ENCODE results near the gene GARS1.

Gene GARS1

GRCh38 chr7:30613366-30614325 lies 19.0 kb downstream of the GARS1 start:
- H3K4me3 ChIP-seq (ENCODE audit: low read depth, low read length) = no peak overlapping the region
- ChIA-PET CTCF (interaction anchor here (1.1 to 2.2 kb wide), 5 partner anchors 9 to 126 kb away, joined by 3 to 9 read pairs (median 4); no protein-coding TSS in a partner anchor), POLR2A (interaction anchor here (0.6 to 1.3 kb wide), 3 partner anchors 8 to 61 kb away, joined by 3 to 4 read pairs (median 3); no protein-coding TSS in a partner anchor)
- no peak for TF ChIP-seq CTCF (IDR thresholded peaks at IDR 0.05; ENCODE audit: insufficient read depth, low read length, missing control alignments)
- DNase-seq (ENCODE audit: low read depth, low spot score) = no peak

- DNase-seq (ENCODE audit: low read depth, low spot score) = no peak
- no peak for TF ChIP-seq CTCF (IDR thresholded peaks at IDR 0.05; ENCODE audit: insufficient read depth, low read length, missing control alignments)
- no peak overlapping the region for H3K4me3 ChIP-seq (ENCODE audit: low read depth, low read length)
- CTCF ChIA-PET = no interaction called here
- POLR2A ChIA-PET = no interaction called here
Measured at GRCh38 chr7:30616318-30616717, 21.6 kb downstream of the GARS1 start.

GRCh38 chr7:30617359-30617758 lies 22.7 kb downstream of the GARS1 start:
- TF ChIP-seq CTCF (IDR thresholded peaks at IDR 0.05; ENCODE audit: insufficient read depth, low read length, missing control alignments) = no peak
- CTCF ChIA-PET = interaction anchor here (1.6 to 2.5 kb wide), 3 partner anchors 9 to 13 kb away, joined by 4 to 10 read pairs (median 6); no protein-coding TSS in a partner anchor
- no peak overlapping the region for H3K4me3 ChIP-seq (ENCODE audit: low read depth, low read length)
- DNase-seq (ENCODE audit: low read depth, low spot score) = no peak
- POLR2A ChIA-PET = interaction anchor here (1.7 kb wide), 1 partner anchor 10 kb away, joined by 4 read pairs; no protein-coding TSS in a partner anchor

GRCh38 chr7:30618080-30618676 lies 23.5 kb downstream of the GARS1 start:
- ChIA-PET CTCF (interaction anchor here (1.3 to 2.5 kb wide), 6 partner anchors 9 to 122 kb away, joined by 4 to 10 read pairs (median 5); no protein-coding TSS in a partner anchor), POLR2A (interaction anchor here (0.6 to 1.7 kb wide), 3 partner anchors 9 to 16 kb away, joined by 3 to 4 read pairs (median 4); no protein-coding TSS in a partner anchor)
- H3K4me3 ChIP-seq (ENCODE audit: low read depth, low read length) = no peak overlapping the region
- DNase-seq (ENCODE audit: low read depth, low spot score) = no peak
- no peak for TF ChIP-seq CTCF (IDR thresholded peaks at IDR 0.05; ENCODE audit: insufficient read depth, low read length, missing control alignments)

- H3K4me3 ChIP-seq (ENCODE audit: low read depth, low read length) = no peak overlapping the region
- DNase-seq (ENCODE audit: low read depth, low spot score) = no peak
- ChIA-PET POLR2A (no interaction called here), CTCF (interaction anchor here (1.3 to 2.5 kb wide), 6 partner anchors 8 to 121 kb away, joined by 4 to 10 read pairs (median 5); no protein-coding TSS in a partner anchor)
- TF ChIP-seq CTCF (IDR thresholded peaks at IDR 0.05; ENCODE audit: insufficient read depth, low read length, missing control alignments) = no peak
Measured at GRCh38 chr7:30618961-30619360, 24.3 kb downstream of the GARS1 start.
